GM19239 (cell line): ENCODE data around the gene LTBP1.
"Not testable (repeated sequence)": the region's sequence is repeated elsewhere in the genome, so short reads cannot be mapped to it uniquely, and the experiment has no call there.

ENCODE experiments used
- DNase-seq: peaks from one replicate; pipeline ENCODE4 v3.0.0; 2011; ENCODE audit warnings: low spot score; ENCODE audit not compliant: insufficient read length
- FAIRE-seq: peaks from 2 replicates; lab custom pipeline; 2011; peaks lifted over from hg19 to GRCh38; lab: Jason Lieb, UNC

Gene LTBP1

DNA sequence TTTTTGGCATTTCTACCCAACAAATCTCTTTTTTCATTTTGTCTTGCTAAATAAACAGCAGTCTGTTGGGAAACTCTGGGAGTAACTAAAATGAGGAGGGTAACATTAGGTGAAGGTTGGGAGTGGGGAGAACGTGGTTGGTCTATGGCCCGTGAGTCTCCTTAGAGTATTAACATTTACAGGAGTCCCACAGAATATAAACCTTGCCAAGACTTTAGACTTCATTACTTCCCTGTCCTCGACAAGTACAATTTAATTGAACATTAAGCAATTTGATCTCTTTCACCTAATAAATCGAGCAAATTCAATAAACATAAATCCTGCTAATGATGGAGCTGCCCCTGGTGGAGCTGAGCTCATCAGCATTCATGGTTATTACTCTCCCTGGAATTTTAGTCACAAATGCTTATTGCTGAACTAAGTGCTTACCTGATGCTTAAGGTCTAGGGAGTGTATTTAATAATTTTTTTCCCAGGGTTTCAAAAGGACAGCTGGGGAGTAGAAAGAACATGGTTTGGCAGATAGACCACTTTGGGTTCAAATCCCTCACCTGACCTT, 434.6 kb downstream of the LTBP1 start:
- DNase-seq (no peak), FAIRE-seq (no peak)

DNA sequence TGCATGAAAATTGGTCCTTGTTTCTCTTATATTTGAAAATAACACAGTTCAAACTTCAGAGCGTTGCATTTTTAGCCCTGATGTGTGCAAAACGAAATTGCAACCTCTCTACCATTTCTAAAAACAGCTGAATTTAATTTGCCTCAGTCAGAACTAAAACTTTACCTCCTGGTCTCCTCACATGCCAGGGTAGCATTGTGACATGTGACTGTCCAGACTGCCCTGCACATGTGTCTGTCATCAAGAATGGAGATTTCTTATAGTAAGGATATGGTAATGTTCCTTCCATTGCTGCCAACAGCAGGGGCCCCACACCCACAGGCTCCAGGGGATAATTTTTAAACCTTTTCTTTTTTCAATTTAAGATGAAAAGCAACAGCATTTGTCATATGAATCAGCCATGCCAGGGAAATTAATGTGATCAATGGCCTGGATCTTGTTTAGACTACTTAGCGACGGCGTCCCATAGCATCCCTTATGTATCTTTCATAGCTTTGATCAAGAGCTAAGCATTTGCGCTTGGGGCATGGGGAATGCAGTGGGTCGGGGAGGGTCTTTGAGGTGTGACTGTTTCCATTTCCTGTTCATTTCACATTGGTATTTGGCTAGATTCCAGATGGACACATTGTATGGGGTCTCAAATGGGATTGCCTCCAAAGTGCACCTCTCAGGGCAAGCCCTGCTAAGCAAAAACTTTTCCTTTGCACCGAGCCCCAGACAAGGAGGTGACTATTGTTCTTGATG, 437.3 kb downstream of the LTBP1 start:
- FAIRE-seq (no peak), DNase-seq (no peak)

DNA sequence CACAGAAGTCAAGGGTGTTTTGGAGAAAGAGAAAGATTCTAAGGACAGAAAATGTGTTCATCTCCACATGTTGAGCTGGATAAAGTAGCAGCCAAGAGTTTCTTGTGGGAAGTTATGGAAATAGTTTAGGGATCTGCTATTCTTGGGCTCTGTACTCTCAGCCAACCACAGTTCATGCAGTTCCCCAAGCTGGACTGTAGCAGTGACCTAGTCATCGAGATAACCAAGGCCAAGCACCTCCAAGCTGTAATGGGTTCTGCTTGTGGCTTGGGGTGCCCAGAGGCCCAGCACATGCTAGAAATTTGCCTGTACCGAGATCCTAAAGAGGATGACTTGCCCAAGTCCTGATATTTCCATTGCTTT, 437.8 kb downstream of the LTBP1 start:
- DNase-seq (no peak), FAIRE-seq (no peak)

DNA sequence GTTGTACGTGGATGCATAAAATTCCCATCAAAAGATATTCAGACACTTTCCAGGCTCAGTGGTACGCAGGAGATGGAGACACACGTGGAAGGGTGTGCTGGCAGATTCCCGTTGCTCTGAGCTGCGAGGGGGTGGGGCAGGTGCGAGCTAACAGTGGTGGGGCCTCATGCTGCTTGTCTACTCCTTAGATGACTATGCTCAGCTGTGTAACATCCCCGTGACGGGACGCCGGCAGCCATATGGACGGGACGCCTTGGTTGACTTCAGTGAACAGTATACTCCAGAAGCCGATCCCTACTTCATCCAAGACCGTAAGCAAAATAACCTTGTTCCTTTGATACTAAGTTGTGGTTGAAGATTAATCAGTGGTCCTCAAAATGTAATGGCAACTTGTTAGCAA, 442.2 kb downstream of the LTBP1 start:
- no peak for FAIRE-seq
- no peak for DNase-seq

GRCh38 chr2:33389695-33390094, 442.9 kb downstream of the LTBP1 start:
- not testable (repeated sequence) for DNase-seq

GRCh38 chr2:33391529-33392255, 444.9 kb downstream of the LTBP1 start:
- DNase-seq (no peak), FAIRE-seq (no peak)

More at GRCh38 chr2:33389695-33390094, 442.9 kb downstream of the LTBP1 start:
- not testable (repeated sequence) for FAIRE-seq

- FAIRE-seq (no peak), DNase-seq (no peak)
Measured at GRCh38 chr2:33392366-33392765, 445.6 kb downstream of the LTBP1 start.

DNA sequence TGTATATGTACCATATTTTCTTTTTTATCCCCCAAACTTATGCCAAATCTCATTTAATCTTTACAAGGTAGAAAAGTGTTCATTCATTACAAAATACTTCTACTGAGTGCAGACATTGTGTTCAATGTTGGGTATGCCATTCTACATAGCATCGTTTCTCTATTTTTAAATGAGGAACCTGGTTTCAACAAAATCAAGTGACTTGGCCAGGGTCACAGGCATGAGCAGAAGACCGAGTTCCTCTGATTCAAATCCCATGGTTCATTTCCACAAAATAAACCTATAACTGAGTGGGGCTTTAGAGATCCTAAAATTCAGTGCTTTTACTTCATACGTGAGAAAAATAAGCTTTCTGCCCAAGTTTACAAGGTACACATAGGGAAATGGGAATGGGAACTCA, 448.3 kb downstream of the LTBP1 start:
- DNase-seq (no peak), FAIRE-seq (no peak)

GRCh38 chr2:33395655-33396249, 449.0 kb downstream of the LTBP1 start:
- DNase-seq (no peak), FAIRE-seq (peak; percentile 11)

- no peak for FAIRE-seq
- no peak for DNase-seq
Measured at GRCh38 chr2:33404321-33404720, 457.6 kb downstream of the LTBP1 start.

DNA sequence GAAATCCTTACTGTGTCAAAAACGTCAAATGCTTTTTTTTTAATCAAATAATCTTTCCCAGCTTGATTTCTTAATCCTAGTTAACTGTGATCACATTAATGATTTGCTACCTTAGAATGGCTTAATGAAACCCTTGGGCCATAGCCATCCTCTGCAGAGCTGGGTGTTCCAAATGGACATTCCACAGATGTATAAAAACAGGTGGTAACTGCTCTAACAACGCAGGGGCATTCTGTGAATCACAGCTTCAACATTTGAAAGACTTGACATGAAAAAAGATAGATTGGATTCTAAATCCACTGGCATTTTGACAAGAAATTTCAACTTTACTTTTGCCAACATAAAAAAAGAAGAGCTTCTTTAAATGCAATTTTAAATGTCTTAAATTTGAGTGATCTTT, 459.9 kb downstream of the LTBP1 start:
- DNase-seq (no peak), FAIRE-seq (no peak)

- no peak for DNase-seq
- FAIRE-seq = no peak
Measured at GRCh38 chr2:33408109-33408508, 461.4 kb downstream of the LTBP1 start.

DNA sequence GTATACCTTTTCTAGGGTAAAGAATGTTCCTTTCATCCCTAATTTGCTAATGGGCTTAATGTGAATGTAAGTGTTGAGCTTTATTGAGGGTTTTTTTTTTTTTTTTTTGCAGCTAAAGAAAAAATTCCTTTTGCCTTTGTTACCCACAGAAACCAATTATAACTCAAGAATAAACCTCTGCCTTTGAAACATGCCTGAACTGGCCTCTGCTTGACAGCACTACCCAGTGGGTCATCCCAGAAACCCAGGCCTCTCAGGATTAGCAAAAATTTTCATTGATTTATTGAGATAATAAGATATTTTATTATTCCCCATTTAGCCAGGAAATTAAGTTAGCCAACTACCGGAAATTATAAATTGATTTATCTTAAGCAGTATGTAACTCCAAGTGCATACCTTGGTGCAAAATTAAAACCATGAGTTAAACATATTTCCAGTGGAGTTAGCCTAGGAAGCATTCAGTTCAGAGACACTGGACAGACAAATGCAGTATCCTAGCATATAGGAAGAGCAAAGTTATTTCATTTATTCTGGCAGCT, 462.7 kb downstream of the LTBP1 start:
- DNase-seq = no peak
- FAIRE-seq = no peak

DNA sequence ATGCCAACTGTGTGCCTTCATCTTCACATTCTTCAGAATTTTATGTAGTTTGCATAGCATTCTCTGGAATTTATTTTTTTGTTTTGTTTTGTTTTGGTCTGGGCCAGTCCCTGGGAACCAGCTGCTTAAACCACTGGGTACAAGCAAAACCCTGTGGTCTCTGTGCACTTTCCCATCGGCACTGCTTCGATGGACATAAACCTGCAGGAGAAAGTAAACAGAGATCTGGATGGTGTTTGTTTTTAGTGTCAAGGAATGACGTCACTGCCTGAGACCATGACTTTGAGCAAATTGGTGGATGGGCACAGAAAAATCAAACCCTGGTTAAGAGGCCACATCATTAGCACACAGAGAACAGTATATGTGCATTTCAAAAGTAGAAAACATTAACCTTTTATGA, 465.0 kb downstream of the LTBP1 start:
- FAIRE-seq (no peak), DNase-seq (no peak)

GRCh38 chr2:33412920-33413319, 466.2 kb downstream of the LTBP1 start:
- FAIRE-seq = no peak
- no peak for DNase-seq

DNA sequence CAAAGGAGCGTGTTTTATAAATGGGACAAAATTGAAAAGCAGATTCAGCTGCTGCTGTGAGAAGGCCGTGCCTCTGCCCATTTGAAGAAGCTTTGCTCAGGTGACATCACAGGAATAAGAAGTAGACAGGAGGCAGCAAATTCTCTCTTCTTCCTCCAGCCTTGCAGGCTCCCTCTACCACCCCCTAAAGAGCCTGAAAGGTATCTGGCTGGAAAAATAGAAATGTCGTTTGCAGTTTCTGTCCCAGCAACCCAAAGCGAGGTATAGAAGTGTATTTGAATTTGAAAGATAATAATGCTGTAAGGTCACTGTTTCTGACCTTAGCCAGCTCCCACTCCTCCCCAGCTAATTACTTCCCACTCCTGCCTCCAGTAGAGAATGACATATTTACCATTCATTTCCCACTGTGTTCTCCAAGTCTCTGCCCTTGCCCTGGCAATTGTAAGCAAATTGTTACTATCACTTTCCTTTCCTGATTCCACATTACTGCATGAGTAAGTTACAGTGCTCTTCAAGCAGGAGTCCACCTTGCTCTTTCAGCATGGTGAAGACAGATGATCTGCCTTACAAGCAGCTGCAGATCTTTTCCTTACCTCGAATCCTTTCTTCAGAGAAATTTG, 472.9 kb downstream of the LTBP1 start:
- FAIRE-seq (no peak), DNase-seq (no peak)

DNA sequence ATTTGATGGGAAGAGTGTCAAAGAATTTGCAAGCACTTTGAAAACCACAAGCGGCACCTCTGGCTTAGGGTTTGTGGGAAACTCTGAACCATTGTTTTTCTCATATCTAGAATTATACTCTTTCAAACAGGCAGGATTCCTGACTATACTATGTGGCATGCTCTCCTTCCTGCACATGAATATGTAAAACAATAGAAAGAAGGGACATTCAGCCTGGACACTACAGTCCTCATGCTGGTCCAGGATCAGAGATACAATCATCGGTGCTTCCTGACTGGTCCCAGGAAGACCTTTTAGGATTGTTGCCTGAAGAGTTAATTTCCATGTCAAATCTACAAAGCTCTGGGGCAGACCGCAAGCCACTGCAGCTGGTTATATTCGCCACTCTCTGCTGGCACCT, 474.0 kb downstream of the LTBP1 start:
- FAIRE-seq = no peak
- no peak for DNase-seq

- FAIRE-seq = no peak
- no peak for DNase-seq
Measured at GRCh38 chr2:33421820-33422219, 475.1 kb downstream of the LTBP1 start.

GRCh38 chr2:33425161-33425560, 478.4 kb downstream of the LTBP1 start:
- FAIRE-seq (no peak), DNase-seq (no peak)

DNA sequence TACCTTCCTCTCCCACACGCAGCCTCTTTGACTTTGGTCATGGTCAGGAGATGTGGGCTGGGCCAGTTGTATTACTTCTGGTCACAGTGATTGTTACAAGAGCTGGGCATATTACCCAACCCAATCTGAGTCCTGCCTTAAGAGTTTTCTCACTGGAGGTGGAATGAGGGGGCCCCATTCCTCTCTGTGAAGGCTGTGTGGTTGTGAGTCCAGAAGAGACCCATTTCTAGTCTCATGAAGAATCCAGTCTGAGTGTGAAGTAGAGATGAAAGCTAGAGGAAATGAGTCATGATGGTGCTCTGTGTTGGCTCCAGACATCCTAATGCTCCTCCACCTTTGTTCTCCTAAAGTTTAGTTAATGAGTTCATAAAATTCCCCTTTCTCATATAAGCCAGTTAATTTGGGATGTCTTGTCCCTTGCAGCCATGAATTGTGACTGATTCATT, 478.9 kb downstream of the LTBP1 start:
- no peak for FAIRE-seq

More for the DNA sequence above, 478.9 kb downstream of the LTBP1 start:
- no peak for DNase-seq
